NCI-H1105 treated with DMSO at 0.1 percent for 48 hours (cell line): ENCODE measurements around the gene WDR76.
A peak's percentile ranks its signal among the peaks of the same experiment; 100 is the strongest.
"Not testable (repeated sequence)": the region's sequence is repeated elsewhere in the genome, so short reads cannot be mapped to it uniquely, and the experiment has no call there.

Experiments
- DNase-seq: peaks from one replicate; lab custom pipeline; 2025; lab: John Stamatoyannopoulos, UW

WDR76 gene

GRCh38 chr15:43826508-43827341, at the start of gene WDR76:
WDR76 (plus strand) TSS chr15:43827002; CDS start chr15:43827033, 31 bp downstream.
- DNase-seq, result peak; percentile 67

GRCh38 chr15:43777267-43777914, 49.4 kb upstream of the WDR76 start:
- DNase-seq, result peak; percentile 73

GRCh38 chr15:43779016-43779415, 47.8 kb upstream of the WDR76 start:
- DNase-seq, result no peak

- DNase-seq, result no peak
These were observed 37.4 kb upstream of the WDR76 start for GRCh38 chr15:43789409-43789808.

- DNase-seq, result peak; percentile 93
These were observed 34.6 kb upstream of the WDR76 start, which contains the start of gene SERF2 for GRCh38 chr15:43791993-43792760. SERF2 (plus strand) TSS chr15:43792320; CDS start chr15:43792377, 57 bp downstream.

- no peak for DNase-seq
These were observed 33.9 kb upstream of the WDR76 start for GRCh38 chr15:43792761-43793476.

- no peak for DNase-seq
These were observed 33.2 kb upstream of the WDR76 start for GRCh38 chr15:43793647-43794046.

- DNase-seq, result no peak
These were observed 32.3 kb upstream of the WDR76 start for GRCh38 chr15:43794269-43795037.

- DNase-seq, result no peak
These were observed 31.6 kb upstream of the WDR76 start for GRCh38 chr15:43795197-43795596.

GRCh38 chr15:43795997-43796396, 30.8 kb upstream of the WDR76 start:
- DNase-seq, result no peak

GRCh38 chr15:43796566-43796965, 30.2 kb upstream of the WDR76 start:
- no peak for DNase-seq

- DNase-seq, result no peak
These were observed 27.4 kb upstream of the WDR76 start for GRCh38 chr15:43799209-43799944.

- DNase-seq, result no peak
These were observed 26.9 kb upstream of the WDR76 start, which contains the start of gene SERINC4 for GRCh38 chr15:43799945-43800285. SERINC4 (minus strand) TSS chr15:43800220; CDS start chr15:43799986, 234 bp downstream.

- peak; percentile 56 for DNase-seq
These were observed 26.3 kb upstream of the WDR76 start, which contains the start of gene HYPK for GRCh38 chr15:43800286-43801141. HYPK (plus strand) TSS chr15:43800599; CDS start chr15:43800623, 24 bp downstream.

GRCh38 chr15:43802676-43803075, 24.1 kb upstream of the WDR76 start:
- DNase-seq, result not testable (repeated sequence)

- DNase-seq, result no peak
These were observed 18.3 kb upstream of the WDR76 start for GRCh38 chr15:43808435-43808950.

GRCh38 chr15:43808960-43809678, 17.7 kb upstream of the WDR76 start:
- DNase-seq, result no peak

GRCh38 chr15:43815064-43815463, 11.7 kb upstream of the WDR76 start:
- not testable (repeated sequence) for DNase-seq
